Testis (tissue), 2 donors: Measurements from ENCODE around the gene CEP72.

Experiments used
- POLR2A ChIP-seq: fragments of 450-650 bp; IDR thresholded peaks from one replicate; pipeline ENCODE4 v1.6.1; 2017; ENCODE audit warnings: antibody characterized with exemption, mild to moderate bottlenecking, moderate library complexity
- TF ChIP-seq, protein P1 (sequence below), 3 experiments: fragments of 450-650 bp in 2 of 3; fragments of 200-600 bp in 1 of 3; sonication (generic) in 1 of 3; IDR thresholded peaks; one replicate each; pipeline ENCODE4 v1.5.1; 2016 to 2019; ENCODE audit warnings: antibody characterized with exemption in 3 of 3, mild to moderate bottlenecking in 2 of 3, moderate library complexity in 1 of 3

DNA sequence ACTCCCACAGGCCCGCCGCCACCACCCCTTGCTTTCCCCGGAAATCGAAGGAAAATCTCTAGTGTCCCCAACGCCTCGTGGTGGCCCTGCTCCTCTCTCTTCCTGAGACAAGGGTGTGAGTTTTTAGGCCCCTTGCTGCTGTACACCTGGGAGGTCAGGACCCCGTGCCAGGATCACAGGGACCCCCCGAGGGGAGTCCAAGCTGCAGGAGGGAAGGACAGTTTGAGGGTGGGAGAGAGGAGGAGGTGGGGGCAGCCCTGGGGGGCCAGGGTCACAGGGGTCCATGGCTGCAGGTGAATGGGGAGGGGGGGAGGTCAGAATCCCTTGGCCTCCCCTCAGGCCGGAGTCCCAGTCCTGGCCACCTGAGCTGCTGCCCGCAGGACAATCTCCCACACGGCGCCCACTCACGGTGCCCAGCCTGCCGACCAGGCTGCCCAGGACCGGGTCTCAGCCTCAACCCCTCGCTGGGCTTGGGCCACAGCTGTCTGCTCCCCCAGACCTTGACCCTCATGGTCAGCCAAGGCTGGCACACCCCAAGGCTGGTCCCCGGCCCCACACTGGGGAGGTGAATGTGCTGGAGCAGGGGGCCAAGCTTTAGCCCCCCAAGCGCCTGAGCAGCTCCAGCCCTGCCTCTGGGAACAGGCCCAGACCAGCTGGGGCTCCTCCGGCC lies 61.2 kb downstream of the CEP72 start:
- TF ChIP-seq, protein P1, sequence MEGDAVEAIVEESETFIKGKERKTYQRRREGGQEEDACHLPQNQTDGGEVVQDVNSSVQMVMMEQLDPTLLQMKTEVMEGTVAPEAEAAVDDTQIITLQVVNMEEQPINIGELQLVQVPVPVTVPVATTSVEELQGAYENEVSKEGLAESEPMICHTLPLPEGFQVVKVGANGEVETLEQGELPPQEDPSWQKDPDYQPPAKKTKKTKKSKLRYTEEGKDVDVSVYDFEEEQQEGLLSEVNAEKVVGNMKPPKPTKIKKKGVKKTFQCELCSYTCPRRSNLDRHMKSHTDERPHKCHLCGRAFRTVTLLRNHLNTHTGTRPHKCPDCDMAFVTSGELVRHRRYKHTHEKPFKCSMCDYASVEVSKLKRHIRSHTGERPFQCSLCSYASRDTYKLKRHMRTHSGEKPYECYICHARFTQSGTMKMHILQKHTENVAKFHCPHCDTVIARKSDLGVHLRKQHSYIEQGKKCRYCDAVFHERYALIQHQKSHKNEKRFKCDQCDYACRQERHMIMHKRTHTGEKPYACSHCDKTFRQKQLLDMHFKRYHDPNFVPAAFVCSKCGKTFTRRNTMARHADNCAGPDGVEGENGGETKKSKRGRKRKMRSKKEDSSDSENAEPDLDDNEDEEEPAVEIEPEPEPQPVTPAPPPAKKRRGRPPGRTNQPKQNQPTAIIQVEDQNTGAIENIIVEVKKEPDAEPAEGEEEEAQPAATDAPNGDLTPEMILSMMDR (IDR thresholded peaks at IDR 0.05) = no peak
- no peak for TF ChIP-seq POLR2A
